ENCODE results near the gene CRIM1. TPM values are rescaled to one million over a fixed set of nuclear protein-coding genes. Genes with fewer than 3 reads are reported as not detected.
A peak's percentile ranks its signal among the peaks of the same experiment; 100 is the strongest.

CRIM1 gene
- total RNA-seq, 4 donors from 2014 or later: 140 to 429 (median 201) TPM

- H3K27ac ChIP-seq (replicated peaks in 1 of 4): no peak overlapping the region
- DNase-seq (ENCODE audit: extremely low spot score): no peak
- H3K36me3 ChIP-seq: peaks cover 0 to 7% (median 6%) of the 10 kb centered on the region in 4 donors
- no peak overlapping the region for H3K4me3 ChIP-seq
- 96% methylated on average over 9 of the region's 9 CpGs for WGBS
- TF ChIP-seq CTCF (IDR thresholded peaks at IDR 0.05) (no peak), EP300 (IDR thresholded peaks at IDR 0.05) (no peak), POLR2AphosphoS5 (IDR thresholded peaks at IDR 0.05) (no peak)
- no peaks in the 10 kb centered on the region for H3K27me3 ChIP-seq
- intact Hi-C loops (cut with DNase I): no loop called here
- H3K9me3 ChIP-seq: no peaks in the 10 kb centered on the region
- H3K4me1 ChIP-seq: peaks cover 18 to 49% (median 40%) of the 10 kb centered on the region in 4 donors
Measured at GRCh38 chr2:36396878-36397539, 41.4 kb downstream of the CRIM1 start.

GRCh38 chr2:36397728-36398413, 42.3 kb downstream of the CRIM1 start:
- DNase-seq (ENCODE audit: extremely low spot score): no peak
- Histone ChIP-seq H3K36me3 (peaks cover 0 to 7% (median 6%) of the 10 kb centered on the region in 4 donors), H3K27me3 (no peaks in the 10 kb centered on the region), H3K27ac (replicated peaks in 1 of 4) (no peak overlapping the region), H3K4me1 (peaks cover 18 to 50% (median 35%) of the 10 kb centered on the region in 4 donors), H3K4me3 (no peak overlapping the region), H3K9me3 (no peaks in the 10 kb centered on the region)
- TF ChIP-seq EP300 (IDR thresholded peaks at IDR 0.05): no peak
- no peak for TF ChIP-seq POLR2AphosphoS5 (IDR thresholded peaks at IDR 0.05)
- TF ChIP-seq CTCF (IDR thresholded peaks at IDR 0.05): no peak
- no peak for TF ChIP-seq POLR2A (IDR thresholded peaks at IDR 0.05; ENCODE audit: low read depth)
- intact Hi-C loops (cut with DNase I): no loop called here
- 74% methylated on average over 7 of the region's 7 CpGs for WGBS

GRCh38 chr2:36399050-36399449, 43.5 kb downstream of the CRIM1 start:
- Histone ChIP-seq H3K36me3 (peaks cover 0 to 7% (median 6%) of the 10 kb centered on the region in 4 donors), H3K4me3 (no peak overlapping the region), H3K27ac (replicated peaks in 1 of 4) (no peak overlapping the region), H3K27me3 (no peaks in the 10 kb centered on the region), H3K4me1 (peaks cover 19 to 46% (median 34%) of the 10 kb centered on the region in 4 donors), H3K9me3 (no peaks in the 10 kb centered on the region)
- DNase-seq (ENCODE audit: extremely low spot score): no peak
- WGBS: 92% methylated on average over 2 of the region's 2 CpGs
- intact Hi-C loops (cut with DNase I): no loop called here
- no peak for TF ChIP-seq POLR2A (IDR thresholded peaks at IDR 0.05; ENCODE audit: low read depth)
- TF ChIP-seq POLR2AphosphoS5 (IDR thresholded peaks at IDR 0.05): no peak
- TF ChIP-seq EP300 (IDR thresholded peaks at IDR 0.05): no peak
- no peak for TF ChIP-seq CTCF (IDR thresholded peaks at IDR 0.05)

- DNase-seq (ENCODE audit: extremely low spot score): no peak
- TF ChIP-seq POLR2A (IDR thresholded peaks at IDR 0.05; ENCODE audit: low read depth): no peak
- TF ChIP-seq EP300 (IDR thresholded peaks at IDR 0.05): no peak
- no peak for TF ChIP-seq CTCF (IDR thresholded peaks at IDR 0.05)
- TF ChIP-seq POLR2AphosphoS5 (IDR thresholded peaks at IDR 0.05): no peak
- Histone ChIP-seq H3K27me3 (no peaks in the 10 kb centered on the region), H3K9me3 (no peaks in the 10 kb centered on the region), H3K4me3 (no peak overlapping the region), H3K27ac (replicated peaks in 1 of 4) (peak overlapping the region in 2 of 4 donors; percentile 12 to 20), H3K36me3 (no peaks in the 10 kb centered on the region), H3K4me1 (peaks cover 35 to 70% (median 59%) of the 10 kb centered on the region in 4 donors)
- 17% methylated on average over 1 of the region's 1 CpG for WGBS
- intact Hi-C loops (cut with DNase I): no loop called here
Measured at GRCh38 chr2:36403675-36404230, 48.2 kb downstream of the CRIM1 start.
